Suprapubic skin (tissue), 4 donors: ENCODE results near the gene FASTK. TPM values are rescaled to one million over a fixed set of nuclear protein-coding genes. Genes with fewer than 3 reads are reported as not detected.

Experiments
- DNase-seq, 2 donors: peaks; one replicate each; pipeline ENCODE4 v3.0.0-alpha.2; 2019; ENCODE audit warnings: low spot score in 2 of 2
- H3K27ac ChIP-seq: fragments of 200-600 bp; sonication (generic); one replicate; pipeline ENCODE4 v1.5.1; 2019
- H3K27me3 ChIP-seq: fragments of 200-600 bp; sonication (generic); one replicate; pipeline ENCODE4 v1.5.1; 2019
- H3K36me3 ChIP-seq: fragments of 200-600 bp; sonication (generic); one replicate; pipeline ENCODE4 v1.5.1; 2019
- H3K4me1 ChIP-seq: fragments of 200-600 bp; sonication (generic); one replicate; pipeline ENCODE4 v1.5.1; 2019
- H3K4me3 ChIP-seq: fragments of 200-600 bp; sonication (generic); one replicate; pipeline ENCODE4 v1.5.1; 2019; ENCODE audit warnings: mild to moderate bottlenecking
- H3K9me3 ChIP-seq: fragments of 200-600 bp; sonication (generic); one replicate; pipeline ENCODE4 v1.5.1; 2019
- CTCF ChIP-seq, 2 donors: fragments of 200-600 bp in 1 of 2; fragments of 450-650 bp in 1 of 2; sonication (generic) in 1 of 2; IDR thresholded peaks; one replicate each; pipeline ENCODE4 v1.5.1; 2016 to 2019; ENCODE audit warnings: antibody characterized with exemption in 2 of 2, mild to moderate bottlenecking in 1 of 2, moderate library complexity in 1 of 2
- EP300 ChIP-seq: sonication (generic); formaldehyde crosslinking; IDR thresholded peaks from one replicate; pipeline ENCODE4 v1.6.1; 2017; ENCODE audit warnings: antibody characterized with exemption
- POLR2A ChIP-seq, 2 donors: fragments of 450-650 bp; IDR thresholded peaks; one replicate each; pipeline ENCODE4 v1.6.1; 2017; ENCODE audit warnings: antibody characterized with exemption in 2 of 2, mild to moderate bottlenecking in 2 of 2, moderate library complexity in 2 of 2
- POLR2AphosphoS5 ChIP-seq, 3 donors: sonication (generic); formaldehyde crosslinking; IDR thresholded peaks; one replicate each; pipeline ENCODE4 v1.6.1; 2017; ENCODE audit warnings: antibody characterized with exemption in 3 of 3
- WGBS: methylation state at CpG from one replicate; pipeline ENCODE4 v1.1.5; 2018; 5-methylcytosine and 5-hydroxymethylcytosine counted together
- total RNA-seq, 4 donors: library from RNA; depleted of rRNA; stranded (reverse); fragments of >200 nt; gene quantifications; one replicate each; pipeline ENCODE4 v1.1.0, GENCODE V29; 2016

The FASTK gene
- total RNA-seq, 4 donors from 2014 or later = 76.8 to 102 (median 90.9) TPM

GRCh38 chr7:151099486-151100211 is 19.0 kb upstream of the FASTK start:
- Histone ChIP-seq H3K9me3 (no peaks in the 10 kb centered on the region), H3K4me3 (no peak overlapping the region), H3K36me3 (no peaks in the 10 kb centered on the region), H3K27me3 (no peaks in the 10 kb centered on the region), H3K27ac (no peak overlapping the region), H3K4me1 (peaks cover 26% of the 10 kb centered on the region)
- 65% methylated on average over 17 of the region's 20 CpGs for WGBS
- peak in 1 of 2 donors; percentile 56 for DNase-seq
- TF ChIP-seq POLR2AphosphoS5 (IDR thresholded peaks at IDR 0.05) (no peak), POLR2A (IDR thresholded peaks at IDR 0.05) (no peak), CTCF (IDR thresholded peaks at IDR 0.05) (no peak), EP300 (no peak)

- H3K4me3 ChIP-seq = no peak overlapping the region
- DNase-seq = peak in 1 of 2 donors; percentile 59
- H3K36me3 ChIP-seq = no peaks in the 10 kb centered on the region
- H3K4me1 ChIP-seq = peaks cover 24% of the 10 kb centered on the region
- no peaks in the 10 kb centered on the region for H3K27me3 ChIP-seq
- no peak overlapping the region for H3K27ac ChIP-seq
- no peak for TF ChIP-seq POLR2A (IDR thresholded peaks at IDR 0.05)
- no peak for TF ChIP-seq POLR2AphosphoS5 (IDR thresholded peaks at IDR 0.05)
- no peak for TF ChIP-seq EP300
- no peak for TF ChIP-seq CTCF (IDR thresholded peaks at IDR 0.05)
- WGBS = 79% methylated on average over 16 of the region's 17 CpGs
- no peaks in the 10 kb centered on the region for H3K9me3 ChIP-seq
Observed at GRCh38 chr7:151095828-151096475, 15.3 kb upstream of the FASTK start.

GRCh38 chr7:151095123-151095797 is 14.7 kb upstream of the FASTK start:
- peaks cover 28% of the 10 kb centered on the region for H3K4me1 ChIP-seq
- WGBS = 48% methylated on average over 10 of the region's 10 CpGs
- H3K27ac ChIP-seq = no peak overlapping the region

GRCh38 chr7:151094675-151095074 is 14.1 kb upstream of the FASTK start:
- peaks cover 28% of the 10 kb centered on the region for H3K4me1 ChIP-seq
- no peaks in the 10 kb centered on the region for H3K36me3 ChIP-seq
- no peaks in the 10 kb centered on the region for H3K9me3 ChIP-seq
- no peak overlapping the region for H3K4me3 ChIP-seq
- H3K27me3 ChIP-seq = no peaks in the 10 kb centered on the region
- WGBS = 83% methylated on average over 5 of the region's 5 CpGs
- DNase-seq = no peak
- TF ChIP-seq EP300 (no peak), CTCF (IDR thresholded peaks at IDR 0.05) (no peak), POLR2AphosphoS5 (IDR thresholded peaks at IDR 0.05) (no peak), POLR2A (IDR thresholded peaks at IDR 0.05) (no peak)
- no peak overlapping the region for H3K27ac ChIP-seq

More at GRCh38 chr7:151095123-151095797, 14.7 kb upstream of the FASTK start:
- no peaks in the 10 kb centered on the region for H3K27me3 ChIP-seq
- DNase-seq = no peak
- no peak overlapping the region for H3K4me3 ChIP-seq
- H3K36me3 ChIP-seq = no peaks in the 10 kb centered on the region
- H3K9me3 ChIP-seq = no peaks in the 10 kb centered on the region
- no peak for TF ChIP-seq POLR2A (IDR thresholded peaks at IDR 0.05)
- no peak for TF ChIP-seq CTCF (IDR thresholded peaks at IDR 0.05)
- TF ChIP-seq EP300 = no peak
- no peak for TF ChIP-seq POLR2AphosphoS5 (IDR thresholded peaks at IDR 0.05)

- TF ChIP-seq POLR2AphosphoS5 (IDR thresholded peaks at IDR 0.05) (no peak), EP300 (no peak), CTCF (IDR thresholded peaks at IDR 0.05) (no peak), POLR2A (IDR thresholded peaks at IDR 0.05) (no peak)
- H3K27me3 ChIP-seq = no peaks in the 10 kb centered on the region
- H3K36me3 ChIP-seq = no peaks in the 10 kb centered on the region
- H3K27ac ChIP-seq = no peak overlapping the region
- DNase-seq = no peak
- H3K4me3 ChIP-seq = no peak overlapping the region
- 92% methylated on average over 2 of the region's 6 CpGs for WGBS
- H3K4me1 ChIP-seq = peaks cover 35% of the 10 kb centered on the region
- H3K9me3 ChIP-seq = no peaks in the 10 kb centered on the region
Observed at GRCh38 chr7:151093748-151094147, 13.1 kb upstream of the FASTK start.
